IPS-NIHi7 (cell line): ENCODE measurements around the gene OR10A6.

Experiments used
- DNase-seq: peaks from one replicate; pipeline ENCODE4 v3.0.0; 2012; ENCODE audit warnings: mixed read lengths; ENCODE audit errors: extremely low spot score

The OR10A6 gene

DNA sequence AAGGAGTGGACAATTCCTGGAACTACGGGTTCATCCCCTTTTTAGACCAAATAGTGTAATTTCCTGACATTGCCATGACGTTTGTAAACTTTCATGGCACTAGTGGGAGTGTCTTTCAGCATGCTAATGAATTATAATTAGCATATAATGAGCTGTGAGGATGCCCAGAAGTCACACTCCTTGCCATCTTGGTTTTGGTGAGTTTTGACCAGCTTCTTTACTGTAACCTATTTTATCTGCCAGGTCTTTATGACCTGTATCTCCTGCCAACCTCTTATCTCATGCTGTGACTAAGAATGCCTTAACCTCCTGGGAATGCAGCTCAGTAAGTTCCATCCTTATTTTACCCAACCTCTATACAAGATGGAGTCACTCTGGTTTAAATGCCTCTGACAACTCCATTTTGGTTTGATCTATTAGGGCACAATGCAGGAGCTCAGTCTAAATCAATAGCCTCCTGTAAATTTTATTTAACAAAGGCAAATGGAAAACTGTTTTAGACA is 20.7 kb downstream of the OR10A6 start:
- no peak for DNase-seq

DNA sequence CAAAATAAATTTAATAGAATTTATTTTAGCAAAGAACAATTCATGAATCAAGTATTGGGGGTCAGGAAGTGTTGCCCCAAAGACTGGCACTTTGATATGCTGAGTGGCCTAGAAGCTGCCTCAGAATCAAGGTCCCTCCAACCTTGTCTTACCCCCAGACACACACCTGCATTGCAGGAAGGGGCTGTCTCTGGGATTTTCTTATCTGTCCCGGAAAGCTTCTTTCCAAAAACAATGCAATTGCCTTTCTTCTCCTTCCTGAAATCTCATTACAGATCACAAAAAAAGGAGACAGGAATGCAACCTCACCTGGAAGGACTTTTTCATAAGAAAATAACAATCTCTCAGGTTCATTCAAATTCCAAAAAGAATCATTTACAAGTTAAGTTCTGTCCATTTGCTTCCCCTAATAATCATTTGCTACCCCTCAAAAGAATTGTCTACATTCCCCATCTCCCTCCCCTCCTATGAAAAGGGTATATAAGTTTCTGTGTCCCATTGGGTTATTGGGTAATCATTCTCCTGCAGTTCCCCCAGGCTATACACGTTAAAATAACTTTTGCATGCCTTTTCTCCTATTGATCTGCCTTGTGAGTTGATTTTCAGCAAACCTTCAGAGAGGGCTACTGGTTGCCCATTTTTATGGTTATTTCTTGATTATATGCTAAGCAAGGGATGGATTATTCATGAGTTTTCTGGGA is 21.3 kb downstream of the OR10A6 start:
- DNase-seq, result no peak

DNA sequence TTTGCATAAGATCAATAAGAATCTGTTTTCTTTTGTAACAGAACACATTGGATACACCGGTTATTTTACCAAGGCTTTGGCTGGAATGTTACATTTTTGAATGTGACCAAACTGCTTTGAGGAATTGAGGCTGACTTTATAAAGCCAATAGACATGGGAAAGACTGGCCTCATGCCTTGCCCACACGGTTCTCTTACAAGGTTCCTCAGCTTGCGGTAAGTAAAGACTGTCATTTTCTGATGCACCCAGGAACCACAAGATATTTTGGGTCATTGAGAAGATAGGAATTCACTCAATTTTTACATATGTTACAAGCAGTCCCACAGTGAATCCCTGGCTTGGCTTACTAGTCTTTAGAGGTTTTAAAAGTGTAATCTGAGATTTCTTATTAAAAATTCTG is 23.9 kb downstream of the OR10A6 start:
- DNase-seq, result no peak

DNA sequence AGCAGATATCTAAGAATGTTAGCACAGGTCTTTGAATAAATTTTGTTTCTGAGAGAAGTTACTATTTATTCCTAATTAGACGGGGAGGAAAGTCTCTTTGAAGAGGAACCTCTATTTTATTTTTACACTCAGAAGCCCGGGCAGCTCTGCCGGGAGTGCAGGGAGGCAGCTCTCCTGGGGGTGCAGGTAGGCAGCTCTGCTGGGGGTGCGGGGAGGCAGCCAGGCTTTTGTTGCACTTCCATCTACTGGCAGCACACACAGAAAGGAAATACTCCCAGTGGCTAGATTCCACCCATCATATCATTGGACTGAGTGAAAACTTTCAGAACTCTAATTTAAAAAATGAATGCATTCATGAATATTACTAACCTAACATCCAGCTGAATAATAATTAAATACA is 24.6 kb downstream of the OR10A6 start:
- peak; percentile 26 for DNase-seq

DNA sequence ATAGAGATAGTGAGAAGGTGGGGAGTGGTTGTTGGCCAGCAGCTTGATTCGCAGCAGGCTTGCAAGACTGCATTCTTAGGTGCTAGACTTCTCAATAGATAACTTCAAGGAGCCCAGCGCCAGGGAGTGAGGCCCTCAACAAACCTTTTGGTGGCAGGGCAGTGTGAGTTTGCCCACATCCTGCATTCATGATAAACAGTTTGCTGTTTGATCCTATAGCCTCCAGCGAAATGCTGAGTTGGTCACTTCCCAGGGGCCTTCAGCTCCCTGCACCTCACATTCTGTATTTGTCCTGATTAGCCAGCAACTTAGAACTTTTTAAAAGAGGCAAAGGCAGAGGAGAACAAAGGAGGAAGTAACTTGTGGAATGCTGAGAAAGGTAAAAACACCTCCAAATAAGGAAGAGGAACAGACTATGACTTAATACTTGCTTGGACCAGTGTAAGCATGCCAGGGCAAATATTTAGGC is 25.1 kb downstream of the OR10A6 start:
- no peak for DNase-seq

DNA sequence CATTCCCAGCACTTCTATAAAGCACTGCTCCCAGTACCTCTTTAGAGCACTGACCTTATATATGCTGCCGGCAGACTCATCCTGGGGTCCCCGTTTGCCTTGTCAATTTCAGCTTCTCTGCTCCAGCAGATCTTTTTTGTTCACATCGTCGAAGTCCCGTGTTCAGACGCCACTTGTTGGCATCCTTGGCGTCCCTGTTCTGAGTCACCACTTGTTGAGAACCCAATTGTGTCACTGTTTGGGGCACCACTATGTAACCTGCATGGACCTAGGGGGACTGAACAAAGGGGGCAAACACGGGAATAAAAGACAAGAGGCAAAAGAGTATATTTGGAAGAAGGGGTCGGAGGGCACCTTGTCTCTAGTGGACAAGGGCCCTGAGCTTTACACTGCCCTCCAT is 25.5 kb downstream of the OR10A6 start:
- no peak for DNase-seq

DNA sequence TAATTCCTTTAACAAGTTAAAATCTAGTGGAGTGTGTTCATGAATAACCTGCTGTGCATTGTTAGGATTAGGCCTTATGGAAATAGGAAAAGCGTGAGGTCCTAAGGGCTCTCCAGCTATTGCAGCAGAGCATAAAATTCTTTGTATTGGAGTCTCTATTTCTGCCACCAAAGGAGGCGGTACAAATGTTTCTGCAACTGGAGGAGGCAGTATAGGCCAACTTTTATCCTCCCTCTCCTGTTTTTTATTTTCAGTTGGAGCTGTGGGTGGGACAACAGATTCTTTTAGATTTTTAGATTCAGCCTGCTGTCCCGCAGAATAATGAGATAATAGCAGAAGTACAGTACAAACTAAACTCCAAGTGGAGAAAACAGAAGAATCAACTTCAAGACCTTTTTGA is 26.2 kb downstream of the OR10A6 start:
- no peak for DNase-seq

DNA sequence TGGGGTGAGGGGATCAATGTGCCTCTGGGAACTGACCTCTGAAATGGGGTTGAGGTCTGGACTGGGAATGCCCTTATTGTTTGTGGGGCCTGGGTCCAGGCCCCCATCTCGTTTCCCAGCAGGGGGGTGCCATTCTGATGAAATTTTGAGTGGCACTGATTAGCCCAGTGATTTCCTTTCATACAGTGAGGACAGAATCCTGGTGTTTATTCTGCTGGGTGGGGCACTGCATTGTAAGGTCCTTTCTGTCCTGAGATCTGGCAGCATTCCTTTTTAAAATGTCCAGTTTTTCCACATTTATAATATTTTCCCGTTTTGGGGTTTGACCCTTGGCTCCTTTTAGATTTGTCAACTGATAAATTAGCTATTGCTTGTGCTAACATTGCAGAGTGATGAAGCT is 27.1 kb downstream of the OR10A6 start:
- DNase-seq, result no peak

DNA sequence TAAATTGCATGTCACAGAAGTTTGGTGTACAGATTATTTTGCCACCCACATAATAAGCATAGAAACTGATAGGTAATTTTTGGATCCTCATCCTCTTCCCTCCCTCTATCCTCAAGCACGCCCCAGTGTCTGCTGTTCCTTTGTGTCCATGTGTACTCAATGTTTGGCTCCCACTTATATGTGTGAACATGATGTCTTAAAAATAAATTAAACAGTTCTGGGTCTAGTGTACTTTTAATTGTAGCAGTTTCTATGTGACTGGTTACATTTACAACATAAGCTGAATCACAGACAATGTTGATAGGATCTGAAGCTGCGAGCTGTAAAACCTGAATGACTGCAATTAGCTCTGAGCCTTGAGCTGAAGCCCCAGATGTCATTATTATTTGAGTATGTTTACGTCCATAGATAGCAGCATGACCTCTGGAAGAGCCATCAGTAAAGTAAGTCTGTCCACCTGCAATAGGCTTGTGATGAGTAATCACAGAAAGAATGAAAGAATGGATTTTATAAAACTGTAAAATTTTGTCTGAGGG is 29.7 kb downstream of the OR10A6 start:
- no peak for DNase-seq

DNA sequence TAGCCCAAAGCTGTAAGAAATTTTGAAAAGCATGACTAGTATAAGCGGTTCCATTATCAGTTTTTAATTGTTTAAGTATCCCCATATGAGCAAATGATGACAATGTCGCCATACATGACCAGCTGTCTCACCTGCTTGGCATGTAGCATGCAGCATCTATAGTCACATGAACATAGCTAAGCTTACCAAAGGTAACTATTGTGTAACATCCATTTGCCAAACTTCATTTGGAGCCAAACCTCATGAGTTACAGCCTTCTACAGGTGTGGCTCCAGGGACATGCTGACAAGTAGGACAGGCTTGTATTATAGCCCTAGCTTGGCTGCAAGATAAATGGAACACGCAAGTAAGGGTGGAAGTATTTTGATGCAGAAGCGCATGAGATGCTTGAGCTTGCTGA is 30.4 kb downstream of the OR10A6 start:
- no peak for DNase-seq

DNA sequence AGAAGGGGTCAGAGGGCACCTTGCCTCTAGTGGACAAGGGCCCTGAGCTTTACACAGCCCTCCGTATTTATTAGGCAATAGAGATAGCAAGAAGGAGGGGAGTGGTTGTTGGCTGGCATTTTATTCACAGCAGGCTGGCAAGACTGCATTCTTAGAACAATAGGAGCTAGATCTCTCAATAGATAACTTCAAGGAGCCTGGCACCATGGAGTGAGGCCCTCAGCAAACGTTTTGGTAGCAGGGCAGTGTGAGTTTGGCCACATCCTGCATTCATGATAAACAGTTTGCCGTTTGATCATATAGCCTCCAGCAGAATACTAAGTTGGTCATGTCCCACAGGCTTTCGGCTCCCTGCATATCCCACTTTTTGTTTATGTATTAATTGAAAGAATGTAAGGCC is 31.6 kb downstream of the OR10A6 start:
- no peak for DNase-seq

DNA sequence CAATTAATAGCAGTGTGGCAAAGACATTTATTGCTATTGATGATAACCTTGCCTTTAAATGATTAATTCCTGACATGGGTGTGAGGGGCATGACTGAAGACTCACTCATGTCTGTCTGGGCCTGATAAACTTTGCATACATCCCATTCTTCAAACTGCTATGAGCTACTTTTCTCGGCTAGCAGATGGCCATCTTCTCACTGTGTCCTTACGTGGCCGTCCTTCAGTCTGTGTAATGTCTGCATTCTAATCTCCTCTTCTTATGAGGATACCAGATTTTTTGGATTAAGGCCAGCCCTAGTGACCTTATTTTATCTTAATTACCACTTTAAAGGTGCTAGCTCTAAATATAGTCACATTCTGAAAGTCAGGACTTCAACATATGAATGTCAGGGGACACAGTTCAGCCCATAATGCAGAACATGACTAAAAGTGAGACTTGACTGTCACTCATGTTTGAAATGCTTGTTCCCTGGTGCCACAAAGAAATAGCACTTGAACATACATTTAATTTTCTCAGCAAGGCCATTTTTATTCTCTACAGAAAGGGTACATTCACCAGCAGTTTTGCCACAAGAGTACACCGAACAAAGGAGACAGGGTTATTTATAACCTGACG is 32.3 kb downstream of the OR10A6 start:
- DNase-seq, result no peak

DNA sequence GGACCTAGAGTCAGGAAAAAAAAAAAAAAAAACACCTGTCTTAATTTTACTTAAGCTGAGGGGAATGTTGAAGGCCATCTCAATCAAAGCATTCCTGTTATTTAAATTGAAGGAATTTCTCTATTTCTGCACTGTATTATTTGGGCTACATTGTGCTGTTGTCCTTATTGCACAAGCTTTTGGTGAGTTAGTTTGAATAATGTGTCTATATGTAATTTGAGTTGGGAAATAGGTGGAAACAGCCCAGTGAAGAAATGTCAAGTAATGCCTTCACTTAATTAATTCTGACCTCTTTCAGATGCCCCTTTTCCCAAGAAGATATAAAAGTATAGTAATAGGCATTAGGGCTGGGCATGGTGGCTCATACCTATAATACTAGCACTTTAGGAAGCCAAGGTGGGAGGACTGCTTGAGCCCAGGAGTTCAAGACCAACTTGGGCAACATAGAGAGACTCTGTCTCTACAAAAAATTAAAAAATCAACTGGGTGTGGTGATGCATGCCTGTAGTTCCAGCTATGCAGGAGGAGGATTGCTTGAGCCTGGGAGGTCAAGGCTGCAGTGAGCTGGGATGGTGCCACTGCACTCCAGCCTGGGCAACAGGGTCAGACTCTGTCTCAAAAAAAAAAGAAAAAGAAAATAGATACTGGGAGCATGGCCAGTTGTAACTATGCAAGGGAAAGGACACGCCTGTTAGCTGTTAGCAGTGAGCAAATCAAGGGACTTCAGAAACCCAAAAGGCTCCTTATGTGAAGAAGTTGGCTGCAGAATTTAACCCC is 34.9 kb downstream of the OR10A6 start:
- no peak for DNase-seq

DNA sequence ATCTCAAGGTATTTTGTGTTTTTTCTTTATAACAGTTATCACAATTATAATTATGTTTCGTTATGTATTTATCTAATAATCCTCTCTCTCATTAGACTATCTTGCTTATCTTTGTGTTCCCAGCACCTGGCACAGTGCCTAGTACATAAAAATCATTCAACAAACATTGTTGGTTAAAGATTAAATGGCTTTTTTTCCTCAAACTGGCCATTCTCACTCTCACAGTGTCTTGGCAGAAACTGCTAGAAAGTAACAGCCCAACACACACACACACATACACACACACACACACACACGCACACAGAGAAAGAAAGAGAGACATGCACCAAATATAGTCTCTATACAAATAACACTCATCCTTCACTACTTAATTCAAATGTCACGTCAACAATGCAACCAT is 36.8 kb downstream of the OR10A6 start:
- DNase-seq, result no peak

DNA sequence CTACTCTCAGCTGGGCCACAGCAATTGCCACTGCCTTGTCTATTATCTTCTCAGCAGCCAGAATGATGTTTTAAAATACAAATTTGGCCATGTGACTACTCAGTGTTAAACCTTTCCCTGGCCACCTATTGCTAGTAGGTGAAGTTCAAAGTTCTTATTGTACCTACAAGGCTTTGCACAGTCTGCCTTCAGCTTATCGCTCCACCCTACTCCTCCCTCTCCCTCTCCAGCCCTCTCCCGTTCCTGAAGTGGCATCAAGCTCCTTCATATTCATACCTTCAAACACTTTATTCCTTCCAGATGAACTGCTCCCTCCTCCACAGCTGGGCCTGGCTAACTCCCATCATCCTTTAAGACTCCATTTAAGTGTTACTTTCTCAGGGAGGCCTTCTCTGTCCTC is 37.3 kb downstream of the OR10A6 start:
- no peak for DNase-seq

DNA sequence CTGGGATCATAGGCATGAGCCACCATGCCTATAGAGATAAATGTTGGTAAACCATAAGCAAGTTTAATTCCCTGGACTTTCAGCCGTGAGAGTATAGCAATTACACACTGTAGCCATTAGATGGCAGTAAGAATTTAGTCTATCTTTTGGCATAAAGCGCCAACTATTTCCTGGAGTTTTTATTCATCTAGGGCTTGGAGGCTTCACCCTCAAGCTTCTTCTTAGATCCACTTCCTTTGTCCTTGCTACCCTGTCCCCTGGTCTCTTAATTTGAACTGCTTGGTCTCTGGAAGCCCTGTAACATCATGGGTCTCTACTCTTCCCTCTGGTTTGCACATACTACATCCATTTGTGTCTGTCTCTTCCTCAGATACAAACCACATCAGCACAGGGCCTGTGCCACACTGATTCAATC is 38.2 kb downstream of the OR10A6 start:
- DNase-seq, result peak; percentile 61

DNA sequence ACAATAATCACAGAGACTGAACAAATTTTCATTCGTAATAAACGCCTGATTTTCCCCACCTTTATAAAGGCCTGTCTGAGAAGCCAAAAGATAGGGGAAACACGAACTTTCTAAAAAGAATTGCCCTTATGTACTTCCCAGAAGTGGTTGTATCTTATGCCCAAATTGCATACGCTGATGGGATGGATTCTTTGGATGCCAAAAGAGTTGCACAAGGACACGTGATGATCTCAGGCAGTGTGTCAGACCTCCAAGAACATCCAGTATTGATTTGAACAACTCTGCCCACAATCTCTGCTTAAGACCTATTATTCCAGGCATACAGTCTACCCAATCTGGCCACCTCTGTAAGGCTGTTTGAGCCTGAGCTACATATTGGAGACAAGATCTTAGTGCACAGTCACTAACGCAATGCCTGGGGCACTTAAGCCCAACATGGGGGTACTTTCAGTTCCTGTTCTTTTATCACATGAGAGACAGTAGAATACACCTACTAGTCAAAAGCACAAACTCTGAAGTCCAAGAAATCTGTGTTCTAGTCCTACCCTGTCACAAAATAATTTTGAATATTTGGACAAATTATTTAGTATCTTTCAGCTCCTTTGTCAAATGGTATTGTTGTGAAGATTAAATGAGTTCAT is 38.9 kb downstream of the OR10A6 start:
- DNase-seq, result no peak

DNA sequence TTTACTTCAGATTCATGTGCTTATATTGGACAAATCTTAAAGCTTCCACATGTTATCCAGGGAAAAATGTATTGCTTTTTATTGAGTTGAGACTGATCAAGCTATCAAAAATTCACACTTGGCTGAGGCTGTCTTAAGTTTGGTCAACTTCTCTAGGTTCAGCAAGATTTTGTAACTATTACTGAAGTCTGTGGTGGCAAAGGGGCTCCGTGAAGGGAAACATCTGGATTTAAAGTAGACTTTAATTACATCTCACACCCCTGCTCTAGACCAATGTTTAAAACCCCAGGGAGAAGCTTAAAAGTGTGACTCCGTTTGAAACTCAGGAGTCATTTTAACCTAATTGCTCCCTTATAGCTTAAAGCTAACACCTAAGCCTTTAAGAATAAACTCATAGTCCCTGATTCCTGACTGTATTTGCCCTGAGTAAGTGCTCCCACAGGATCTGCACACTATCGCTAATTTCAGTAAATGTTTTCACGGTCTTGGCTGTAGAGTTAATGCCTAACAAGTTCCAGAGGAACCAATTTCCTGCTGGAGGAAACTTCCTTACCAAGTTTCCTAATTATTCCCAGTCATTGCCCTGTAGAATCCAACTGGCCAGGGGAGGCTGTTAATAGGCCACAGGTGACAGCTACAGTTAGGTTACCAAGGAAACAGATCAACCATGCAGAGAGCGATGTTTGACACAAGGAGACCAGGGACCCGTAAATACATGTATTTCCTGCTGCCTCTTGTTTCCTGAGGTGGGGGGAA is 40.5 kb downstream of the OR10A6 start:
- no peak for DNase-seq

DNA sequence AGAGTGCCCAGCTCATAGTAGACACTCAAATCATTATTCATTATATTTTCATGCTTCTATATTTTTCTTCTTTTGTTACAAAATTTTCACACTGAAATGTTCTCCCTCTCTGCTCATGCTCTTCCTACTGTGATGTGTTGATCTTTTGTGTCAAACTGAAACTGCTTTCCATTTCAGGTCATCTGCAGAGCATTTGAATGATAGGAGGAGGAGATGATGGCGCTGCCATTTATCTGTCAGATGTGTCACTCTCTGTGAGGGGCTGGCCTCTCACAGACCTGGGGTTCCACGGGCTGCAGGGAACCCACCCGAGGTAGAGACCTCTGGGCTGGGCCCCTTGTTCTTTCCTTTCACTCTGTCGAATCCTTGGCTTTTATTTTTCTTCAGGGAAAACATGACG is 41.1 kb downstream of the OR10A6 start:
- no peak for DNase-seq

DNA sequence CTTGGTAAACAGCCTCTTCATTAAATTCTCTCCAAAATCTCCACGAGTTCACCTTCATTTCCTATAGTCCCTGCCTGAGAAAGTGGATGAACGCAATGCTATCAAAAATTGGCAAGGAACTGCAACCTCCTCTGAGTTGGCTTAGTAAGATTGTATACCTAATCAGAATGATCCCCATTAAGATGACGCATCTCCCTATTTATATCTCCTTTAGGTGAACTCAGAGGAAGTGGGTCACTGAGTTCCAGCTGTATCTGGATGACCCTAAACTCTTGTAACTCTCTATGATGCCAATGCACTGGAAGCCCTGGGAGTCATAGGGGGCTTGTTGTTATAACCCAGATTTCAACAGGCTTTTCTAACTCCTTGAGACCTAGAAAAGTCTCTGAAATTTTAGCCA is 48.2 kb downstream of the OR10A6 start:
- DNase-seq, result no peak
